Measurements from ENCODE around the gene PLCB4. TPM values are rescaled to one million over a fixed set of nuclear protein-coding genes. Genes with fewer than 3 reads are reported as not detected.

PLCB4 gene
- polyA plus RNA-seq, 1 experiment, result 18.6 TPM

GRCh38 chr20:9024606-9025005 is 44.3 kb upstream of the PLCB4 start:
- DNase-seq (ENCODE audit: low read depth, low spot score), result no peak
- Histone ChIP-seq H3K27me3 (ENCODE audit: control insufficient read depth, insufficient read depth, low read length) (no peaks in the 10 kb centered on the region), H3K27ac (ENCODE audit: low read depth, low read length) (no peak overlapping the region), H3K9me3 (ENCODE audit: control insufficient read depth, insufficient read depth, low read length) (no peaks in the 10 kb centered on the region), H3K4me3 (ENCODE audit: low read depth, low read length) (no peak overlapping the region)
- TF ChIP-seq, protein P1, sequence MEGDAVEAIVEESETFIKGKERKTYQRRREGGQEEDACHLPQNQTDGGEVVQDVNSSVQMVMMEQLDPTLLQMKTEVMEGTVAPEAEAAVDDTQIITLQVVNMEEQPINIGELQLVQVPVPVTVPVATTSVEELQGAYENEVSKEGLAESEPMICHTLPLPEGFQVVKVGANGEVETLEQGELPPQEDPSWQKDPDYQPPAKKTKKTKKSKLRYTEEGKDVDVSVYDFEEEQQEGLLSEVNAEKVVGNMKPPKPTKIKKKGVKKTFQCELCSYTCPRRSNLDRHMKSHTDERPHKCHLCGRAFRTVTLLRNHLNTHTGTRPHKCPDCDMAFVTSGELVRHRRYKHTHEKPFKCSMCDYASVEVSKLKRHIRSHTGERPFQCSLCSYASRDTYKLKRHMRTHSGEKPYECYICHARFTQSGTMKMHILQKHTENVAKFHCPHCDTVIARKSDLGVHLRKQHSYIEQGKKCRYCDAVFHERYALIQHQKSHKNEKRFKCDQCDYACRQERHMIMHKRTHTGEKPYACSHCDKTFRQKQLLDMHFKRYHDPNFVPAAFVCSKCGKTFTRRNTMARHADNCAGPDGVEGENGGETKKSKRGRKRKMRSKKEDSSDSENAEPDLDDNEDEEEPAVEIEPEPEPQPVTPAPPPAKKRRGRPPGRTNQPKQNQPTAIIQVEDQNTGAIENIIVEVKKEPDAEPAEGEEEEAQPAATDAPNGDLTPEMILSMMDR (IDR thresholded peaks at IDR 0.05; ENCODE audit: low read depth, low read length), result no peak
- POLR2A ChIA-PET, result no interaction called here
- CTCF ChIA-PET, result interaction anchor here (1.6 kb wide), 1 partner anchor 171 kb away, joined by 5 read pairs; no protein-coding TSS in a partner anchor

GRCh38 chr20:9025011-9025410 is 43.9 kb upstream of the PLCB4 start:
- TF ChIP-seq, protein P1 (IDR thresholded peaks at IDR 0.05; ENCODE audit: low read depth, low read length), result no peak
- DNase-seq (ENCODE audit: low read depth, low spot score), result no peak
- H3K27me3 ChIP-seq (ENCODE audit: control insufficient read depth, insufficient read depth, low read length), result no peaks in the 10 kb centered on the region
- H3K9me3 ChIP-seq (ENCODE audit: control insufficient read depth, insufficient read depth, low read length), result no peaks in the 10 kb centered on the region
- ChIA-PET POLR2A (interaction anchor here (1.0 kb wide), 1 partner anchor 9 kb away, joined by 6 read pairs; no protein-coding TSS in a partner anchor), CTCF (interaction anchor here (1.6 kb wide), 1 partner anchor 171 kb away, joined by 5 read pairs; no protein-coding TSS in a partner anchor)
- H3K4me3 ChIP-seq (ENCODE audit: low read depth, low read length), result no peak overlapping the region
- H3K27ac ChIP-seq (ENCODE audit: low read depth, low read length), result no peak overlapping the region

GRCh38 chr20:9025643-9026042 is 43.2 kb upstream of the PLCB4 start:
- ChIA-PET POLR2A (interaction anchor here (1.0 kb wide), 1 partner anchor 9 kb away, joined by 6 read pairs; no protein-coding TSS in a partner anchor), CTCF (interaction anchor here (1.6 kb wide), 1 partner anchor 172 kb away, joined by 5 read pairs; no protein-coding TSS in a partner anchor)
- Histone ChIP-seq H3K27ac (ENCODE audit: low read depth, low read length) (peak overlapping the region; percentile 69), H3K9me3 (ENCODE audit: control insufficient read depth, insufficient read depth, low read length) (no peaks in the 10 kb centered on the region), H3K27me3 (ENCODE audit: control insufficient read depth, insufficient read depth, low read length) (no peaks in the 10 kb centered on the region), H3K4me3 (ENCODE audit: low read depth, low read length) (no peak overlapping the region)
- DNase-seq (ENCODE audit: low read depth, low spot score), result no peak
- TF ChIP-seq, protein P1 (IDR thresholded peaks at IDR 0.05; ENCODE audit: low read depth, low read length), result no peak

GRCh38 chr20:9027626-9028025 is 41.3 kb upstream of the PLCB4 start:
- Histone ChIP-seq H3K27me3 (ENCODE audit: control insufficient read depth, insufficient read depth, low read length) (no peaks in the 10 kb centered on the region), H3K9me3 (ENCODE audit: control insufficient read depth, insufficient read depth, low read length) (0 out of 2 replicates have a peak, but pooled peaks cover 2% of the 10 kb centered on the region), H3K4me3 (ENCODE audit: low read depth, low read length) (no peak overlapping the region), H3K27ac (ENCODE audit: low read depth, low read length) (no peak overlapping the region)
- ChIA-PET CTCF (interaction anchor here (0.9 kb wide), 1 partner anchor 174 kb away, joined by 5 read pairs; no protein-coding TSS in a partner anchor), POLR2A (no interaction called here)
- DNase-seq (ENCODE audit: low read depth, low spot score), result no peak
- TF ChIP-seq, protein P1 (IDR thresholded peaks at IDR 0.05; ENCODE audit: low read depth, low read length), result no peak

DNA sequence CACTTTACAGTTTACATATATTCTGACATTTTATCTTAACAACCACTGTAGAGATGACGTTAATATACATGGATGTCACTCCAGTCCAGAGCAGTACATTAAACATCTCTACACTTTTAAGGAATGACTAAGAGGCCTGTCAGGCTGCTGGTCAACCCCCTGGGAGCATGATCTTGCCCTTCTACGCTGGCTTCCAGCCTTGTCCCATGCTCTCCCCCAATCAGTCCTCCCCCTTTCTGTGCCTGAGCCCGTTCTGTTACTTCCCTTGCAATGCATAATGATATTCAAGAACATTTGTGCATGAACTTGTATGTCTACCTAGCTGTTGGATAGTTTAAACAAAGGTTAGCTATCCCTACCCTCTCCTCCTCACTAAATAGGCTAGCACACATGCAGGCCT is 40.5 kb upstream of the PLCB4 start:
- Histone ChIP-seq H3K9me3 (ENCODE audit: control insufficient read depth, insufficient read depth, low read length) (0 out of 2 replicates have a peak, but pooled peaks cover 2% of the 10 kb centered on the region), H3K27me3 (ENCODE audit: control insufficient read depth, insufficient read depth, low read length) (no peaks in the 10 kb centered on the region), H3K4me3 (ENCODE audit: low read depth, low read length) (no peak overlapping the region), H3K27ac (ENCODE audit: low read depth, low read length) (no peak overlapping the region)
- no peak for DNase-seq (ENCODE audit: low read depth, low spot score)
- CTCF ChIA-PET, result no interaction called here
- POLR2A ChIA-PET, result no interaction called here
- TF ChIP-seq, protein P1 (IDR thresholded peaks at IDR 0.05; ENCODE audit: low read depth, low read length), result no peak

All from AG04450 (cell line).